A549 (cell line): ENCODE results near the gene MACF1.

Experiments
- BCL3 ChIP-seq: fragments of >200 bp; sonication (Bioruptor Twin); formaldehyde crosslinking; IDR thresholded peaks from 3 replicates; pipeline ENCODE4 v1.6.1; 2016
- BHLHE40 ChIP-seq: IDR thresholded peaks from 2 replicates; pipeline ENCODE4 v1.6.1; 2012; ENCODE audit warnings: low read depth, low read length, inconsistent platforms
- CEBPB ChIP-seq, 2 experiments: fragments of >200 bp in 1 of 2; sonication (Bioruptor Twin) in 1 of 2; formaldehyde crosslinking in 1 of 2; IDR thresholded peaks; 2 replicates each; pipeline ENCODE4 v1.6.1; 2012 to 2016
- CHD4 ChIP-seq: fragments of 200-600 bp; sonication (generic); IDR thresholded peaks from 2 replicates; pipeline ENCODE4 v1.6.1; 2016; ENCODE audit warnings: antibody characterized with exemption, mild to moderate bottlenecking, borderline replicate concordance
- EHMT2 ChIP-seq: fragments of 200-600 bp; sonication (generic); IDR thresholded peaks from 2 replicates; pipeline ENCODE4 v1.6.1; 2016; ENCODE audit warnings: antibody characterized with exemption, low read depth, mild to moderate bottlenecking, moderate library complexity
- NPAS2 ChIP-seq: fragments of 250-450 bp; sonication (Bioruptor Pico); IDR thresholded peaks from 2 replicates; pipeline ENCODE4 v1.8.0; 2022; ENCODE audit warnings: mild to moderate bottlenecking, moderate library complexity, borderline replicate concordance
- RAD21 ChIP-seq, 2 experiments: fragments of >200 bp in 1 of 2; sonication (Bioruptor Twin) in 1 of 2; formaldehyde crosslinking in 1 of 2; IDR thresholded peaks in 1 of 2; conservative IDR thresholded peaks in 1 of 2; 2 replicates in 1 of 2; 3 replicates in 1 of 2; pipeline ENCODE4 v1.6.1; 2012 to 2018; ENCODE audit warnings: inconsistent platforms in 1 of 2
- SMC3 ChIP-seq: fragments of >200 bp; sonication (Bioruptor Twin); formaldehyde crosslinking; IDR thresholded peaks from 3 replicates; pipeline ENCODE4 v1.6.1; 2018; ENCODE audit warnings: inconsistent platforms
- TF ChIP-seq, protein P1 (sequence below): fragments of >200 bp; sonication (Bioruptor Twin); formaldehyde crosslinking; IDR thresholded peaks from 3 replicates; pipeline ENCODE4 v1.5.1; 2016
- TF ChIP-seq, protein P2 (sequence below): fragments of 200-600 bp; sonication (generic); IDR thresholded peaks from 2 replicates; pipeline ENCODE4 v1.6.1; 2016; ENCODE audit warnings: antibody characterized with exemption, mild to moderate bottlenecking, moderate library complexity
- TF ChIP-seq, protein P3 (sequence below): IDR thresholded peaks from 2 replicates; pipeline ENCODE4 v1.6.1; 2012

- TF ChIP-seq, protein P1, sequence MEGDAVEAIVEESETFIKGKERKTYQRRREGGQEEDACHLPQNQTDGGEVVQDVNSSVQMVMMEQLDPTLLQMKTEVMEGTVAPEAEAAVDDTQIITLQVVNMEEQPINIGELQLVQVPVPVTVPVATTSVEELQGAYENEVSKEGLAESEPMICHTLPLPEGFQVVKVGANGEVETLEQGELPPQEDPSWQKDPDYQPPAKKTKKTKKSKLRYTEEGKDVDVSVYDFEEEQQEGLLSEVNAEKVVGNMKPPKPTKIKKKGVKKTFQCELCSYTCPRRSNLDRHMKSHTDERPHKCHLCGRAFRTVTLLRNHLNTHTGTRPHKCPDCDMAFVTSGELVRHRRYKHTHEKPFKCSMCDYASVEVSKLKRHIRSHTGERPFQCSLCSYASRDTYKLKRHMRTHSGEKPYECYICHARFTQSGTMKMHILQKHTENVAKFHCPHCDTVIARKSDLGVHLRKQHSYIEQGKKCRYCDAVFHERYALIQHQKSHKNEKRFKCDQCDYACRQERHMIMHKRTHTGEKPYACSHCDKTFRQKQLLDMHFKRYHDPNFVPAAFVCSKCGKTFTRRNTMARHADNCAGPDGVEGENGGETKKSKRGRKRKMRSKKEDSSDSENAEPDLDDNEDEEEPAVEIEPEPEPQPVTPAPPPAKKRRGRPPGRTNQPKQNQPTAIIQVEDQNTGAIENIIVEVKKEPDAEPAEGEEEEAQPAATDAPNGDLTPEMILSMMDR: no peak
- no peak for TF ChIP-seq NPAS2 (CRISPR knock-in tag)
- TF ChIP-seq SMC3: no peak
- no peak for TF ChIP-seq EHMT2
- TF ChIP-seq BCL3: no peak
- no peak for TF ChIP-seq CEBPB (IDR thresholded peaks at IDR 0.05)
- no peak for TF ChIP-seq BHLHE40
- TF ChIP-seq, protein P2, sequence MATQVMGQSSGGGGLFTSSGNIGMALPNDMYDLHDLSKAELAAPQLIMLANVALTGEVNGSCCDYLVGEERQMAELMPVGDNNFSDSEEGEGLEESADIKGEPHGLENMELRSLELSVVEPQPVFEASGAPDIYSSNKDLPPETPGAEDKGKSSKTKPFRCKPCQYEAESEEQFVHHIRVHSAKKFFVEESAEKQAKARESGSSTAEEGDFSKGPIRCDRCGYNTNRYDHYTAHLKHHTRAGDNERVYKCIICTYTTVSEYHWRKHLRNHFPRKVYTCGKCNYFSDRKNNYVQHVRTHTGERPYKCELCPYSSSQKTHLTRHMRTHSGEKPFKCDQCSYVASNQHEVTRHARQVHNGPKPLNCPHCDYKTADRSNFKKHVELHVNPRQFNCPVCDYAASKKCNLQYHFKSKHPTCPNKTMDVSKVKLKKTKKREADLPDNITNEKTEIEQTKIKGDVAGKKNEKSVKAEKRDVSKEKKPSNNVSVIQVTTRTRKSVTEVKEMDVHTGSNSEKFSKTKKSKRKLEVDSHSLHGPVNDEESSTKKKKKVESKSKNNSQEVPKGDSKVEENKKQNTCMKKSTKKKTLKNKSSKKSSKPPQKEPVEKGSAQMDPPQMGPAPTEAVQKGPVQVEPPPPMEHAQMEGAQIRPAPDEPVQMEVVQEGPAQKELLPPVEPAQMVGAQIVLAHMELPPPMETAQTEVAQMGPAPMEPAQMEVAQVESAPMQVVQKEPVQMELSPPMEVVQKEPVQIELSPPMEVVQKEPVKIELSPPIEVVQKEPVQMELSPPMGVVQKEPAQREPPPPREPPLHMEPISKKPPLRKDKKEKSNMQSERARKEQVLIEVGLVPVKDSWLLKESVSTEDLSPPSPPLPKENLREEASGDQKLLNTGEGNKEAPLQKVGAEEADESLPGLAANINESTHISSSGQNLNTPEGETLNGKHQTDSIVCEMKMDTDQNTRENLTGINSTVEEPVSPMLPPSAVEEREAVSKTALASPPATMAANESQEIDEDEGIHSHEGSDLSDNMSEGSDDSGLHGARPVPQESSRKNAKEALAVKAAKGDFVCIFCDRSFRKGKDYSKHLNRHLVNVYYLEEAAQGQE: no peak
- TF ChIP-seq, protein P3, sequence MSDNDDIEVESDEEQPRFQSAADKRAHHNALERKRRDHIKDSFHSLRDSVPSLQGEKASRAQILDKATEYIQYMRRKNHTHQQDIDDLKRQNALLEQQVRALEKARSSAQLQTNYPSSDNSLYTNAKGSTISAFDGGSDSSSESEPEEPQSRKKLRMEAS: no peak
- TF ChIP-seq RAD21 (conservative IDR thresholded peaks at IDR 0.05 in 1 of 2, IDR thresholded peaks at IDR 0.05 in 1 of 2): no peak
- no peak for TF ChIP-seq CHD4
Measured at GRCh38 chr1:39268906-39269305, 64.4 kb downstream of the MACF1 start.
